ENCODE measurements around the gene PCGF3. TPM values are rescaled to one million over a fixed set of nuclear protein-coding genes. Genes with fewer than 3 reads are reported as not detected.
"Not testable (repeated sequence)": the region's sequence is repeated elsewhere in the genome, so short reads cannot be mapped to it uniquely, and the experiment has no call there.

The PCGF3 gene
- total RNA-seq, 1 experiment from 2014 or later, result 31.5 TPM

GRCh38 chr4:754221-755120 lies 48.8 kb downstream of the PCGF3 start:
- no peaks in the 10 kb centered on the region for H3K79me2 ChIP-seq (ENCODE audit: low read length)
- H3K4me3 ChIP-seq (ENCODE audit: low read length), result no peak overlapping the region
- no peaks in the 10 kb centered on the region for H3F3A ChIP-seq (ENCODE audit: low read length, unreplicated experiment)
- no peak overlapping the region for H3K9ac ChIP-seq (ENCODE audit: low read length)
- DNase-seq, result no peak
- H4K20me1 ChIP-seq (ENCODE audit: low read length), result no peaks in the 10 kb centered on the region
- intact Hi-C loops (cut with micrococcal nuclease), result no loop called here
- POLR2A ChIA-PET (ENCODE audit: unreplicated experiment), result no interaction called here
- BruUV-seq (replicated peaks), result no TSS peak
- H3K4me2 ChIP-seq (ENCODE audit: low read length), result no peak overlapping the region
- ATAC-seq, result no peak
- H3K27me3 ChIP-seq (ENCODE audit: low read length), result no peaks in the 10 kb centered on the region
- H3K4me1 ChIP-seq (ENCODE audit: insufficient read depth, low read length), result no peaks in the 10 kb centered on the region
- H3K27ac ChIP-seq (ENCODE audit: low read length), result no peak overlapping the region
- no peaks in the 10 kb centered on the region; the same call in 1 of the 2 replicates for H3K36me3 ChIP-seq (ENCODE audit: low read depth, low read length)
- H3K9me2 ChIP-seq (replicated peaks; ENCODE audit: low read length), result no peaks in the 10 kb centered on the region
- CTCF ChIA-PET, result no interaction called here
- TF ChIP-seq CTCF (conservative IDR thresholded peaks at IDR 0.05; ENCODE audit: low read depth, low read length) (no peak), EZH2 (IDR thresholded peaks at IDR 0.05; ENCODE audit: low read length, unreplicated experiment) (no peak), EZH2phosphoT487 (IDR thresholded peaks at IDR 0.05; ENCODE audit: borderline replicate concordance, low read length) (no peak)
- no peaks in the 10 kb centered on the region for H3K9me3 ChIP-seq (ENCODE audit: low read length)
- H2AFZ ChIP-seq (ENCODE audit: low read length), result no peak overlapping the region

- no peaks in the 10 kb centered on the region for H3K27me3 ChIP-seq (ENCODE audit: low read length)
- no peak overlapping the region for H3K4me2 ChIP-seq (ENCODE audit: low read length)
- no TSS peak for BruUV-seq (replicated peaks)
- no peaks in the 10 kb centered on the region for H3K9me3 ChIP-seq (ENCODE audit: low read length)
- H2AFZ ChIP-seq (ENCODE audit: low read length), result no peak overlapping the region
- CTCF ChIA-PET, result no interaction called here
- H3K27ac ChIP-seq (ENCODE audit: low read length), result no peak overlapping the region
- H3K4me3 ChIP-seq (ENCODE audit: low read length), result no peak overlapping the region
- POLR2A ChIA-PET (ENCODE audit: unreplicated experiment), result no interaction called here
- no peak overlapping the region for H3K9ac ChIP-seq (ENCODE audit: low read length)
- no peak for ATAC-seq
- intact Hi-C loops (cut with micrococcal nuclease), result no loop called here
- no peak for DNase-seq
- H3K36me3 ChIP-seq (ENCODE audit: low read depth, low read length), result no peaks in the 10 kb centered on the region
- no peaks in the 10 kb centered on the region for H4K20me1 ChIP-seq (ENCODE audit: low read length)
- H3K9me2 ChIP-seq (replicated peaks; ENCODE audit: low read length), result no peaks in the 10 kb centered on the region
- H3K79me2 ChIP-seq (ENCODE audit: low read length), result no peaks in the 10 kb centered on the region
- TF ChIP-seq CTCF (conservative IDR thresholded peaks at IDR 0.05; ENCODE audit: low read depth, low read length) (no peak), EZH2 (IDR thresholded peaks at IDR 0.05; ENCODE audit: low read length, unreplicated experiment) (no peak), EZH2phosphoT487 (IDR thresholded peaks at IDR 0.05; ENCODE audit: borderline replicate concordance, low read length) (no peak)
- no peaks in the 10 kb centered on the region for H3F3A ChIP-seq (ENCODE audit: low read length, unreplicated experiment)
- H3K4me1 ChIP-seq (ENCODE audit: insufficient read depth, low read length), result no peaks in the 10 kb centered on the region
Measured at GRCh38 chr4:757111-757510, 51.5 kb downstream of the PCGF3 start.

GRCh38 chr4:759810-760209 lies 54.2 kb downstream of the PCGF3 start:
- CTCF ChIA-PET; ATAC-seq; H3K9me2 ChIP-seq (replicated peaks; ENCODE audit: low read length); H2AFZ ChIP-seq (ENCODE audit: low read length); intact Hi-C loops (cut with micrococcal nuclease); H3F3A ChIP-seq (ENCODE audit: low read length, unreplicated experiment); H3K79me2 ChIP-seq (ENCODE audit: low read length); H3K4me1 ChIP-seq (ENCODE audit: insufficient read depth, low read length); H3K4me3 ChIP-seq (ENCODE audit: low read length); H4K20me1 ChIP-seq (ENCODE audit: low read length); H3K36me3 ChIP-seq (ENCODE audit: low read depth, low read length); H3K4me2 ChIP-seq (ENCODE audit: low read length); POLR2A ChIA-PET (ENCODE audit: unreplicated experiment); H3K9me3 ChIP-seq (ENCODE audit: low read length); H3K27me3 ChIP-seq (ENCODE audit: low read length); H3K27ac ChIP-seq (ENCODE audit: low read length); H3K9ac ChIP-seq (ENCODE audit: low read length); DNase-seq; BruUV-seq (replicated peaks): not testable (repeated sequence)
